IPS-20b (cell line): ENCODE data around the gene SNN.

ENCODE experiments used
- H3K27ac ChIP-seq: one replicate; pipeline ENCODE4 v1.5.1; 2013; ENCODE audit warnings: low read length
- H3K27me3 ChIP-seq: 2 replicates; pipeline ENCODE4 v1.6.1; 2013; ENCODE audit warnings: mild to moderate bottlenecking, low read length, inconsistent platforms; ENCODE audit not compliant: insufficient read depth
- H3K36me3 ChIP-seq: 2 replicates; pipeline ENCODE4 v1.6.1; 2013; ENCODE audit warnings: low read depth, mild to moderate bottlenecking, inconsistent platforms, low read length, moderate library complexity; ENCODE audit not compliant: insufficient read depth
- H3K4me1 ChIP-seq: 2 replicates; pipeline ENCODE4 v1.6.1; 2013; ENCODE audit warnings: mild to moderate bottlenecking, control low read depth, inconsistent platforms, low read length, moderate library complexity; ENCODE audit not compliant: insufficient read depth
- H3K4me3 ChIP-seq: 2 replicates; pipeline ENCODE4 v1.5.1; 2013; ENCODE audit warnings: mild to moderate bottlenecking, low read length, inconsistent platforms
- H3K9ac ChIP-seq: 2 replicates; pipeline ENCODE4 v1.6.1; 2013; ENCODE audit warnings: low read depth, mild to moderate bottlenecking, inconsistent platforms, low read length, moderate library complexity
- H3K9me3 ChIP-seq: 2 replicates; pipeline ENCODE4 v1.6.1; 2013; ENCODE audit warnings: mild to moderate bottlenecking, low read depth, low read length, inconsistent platforms; ENCODE audit not compliant: insufficient read depth

The SNN gene

DNA sequence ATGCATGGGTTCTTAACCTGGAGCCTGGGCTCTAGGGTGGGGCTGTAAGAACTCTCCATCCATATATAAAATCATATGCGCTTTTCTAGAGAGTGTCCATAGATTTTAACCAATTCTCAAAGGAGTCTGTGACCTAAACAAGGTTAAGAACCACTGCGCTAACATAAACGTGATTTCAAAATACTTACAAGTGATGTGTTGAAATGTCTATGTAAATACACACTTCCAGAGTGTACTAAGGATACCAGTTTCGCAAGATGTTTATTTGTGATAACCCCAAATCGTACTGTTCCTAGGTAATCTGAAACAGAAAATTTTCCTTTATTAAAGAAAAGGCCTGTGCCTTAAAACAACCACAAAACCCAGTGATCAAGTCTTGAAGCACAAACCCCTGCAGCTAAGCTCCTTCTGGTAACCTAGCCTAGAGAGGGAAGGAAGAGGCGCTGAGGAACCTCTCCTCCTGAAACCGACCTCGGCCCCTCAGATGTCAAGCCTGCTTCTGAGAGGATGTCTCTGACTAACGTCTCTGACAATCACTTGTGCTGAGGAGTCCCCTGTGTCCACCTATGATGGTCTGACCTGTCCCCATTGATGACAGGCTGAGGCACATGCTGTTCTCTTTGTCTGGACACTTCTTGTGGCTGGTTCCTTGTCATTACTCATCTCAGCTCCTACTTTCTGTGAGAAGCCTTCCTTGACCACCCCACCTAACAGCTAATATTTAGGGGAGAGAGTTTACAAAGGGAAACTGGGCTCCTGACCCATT lies 32.2 kb downstream of the SNN start:
- H3K9ac ChIP-seq = no peak overlapping the region
- no peaks in the 10 kb centered on the region for H3K4me1 ChIP-seq
- H3K27me3 ChIP-seq = no peaks in the 10 kb centered on the region
- no peak overlapping the region for H3K27ac ChIP-seq
- no peaks in the 10 kb centered on the region for H3K9me3 ChIP-seq
- H3K4me3 ChIP-seq = no peak overlapping the region
- peaks cover 28% of the 10 kb centered on the region for H3K36me3 ChIP-seq

DNA sequence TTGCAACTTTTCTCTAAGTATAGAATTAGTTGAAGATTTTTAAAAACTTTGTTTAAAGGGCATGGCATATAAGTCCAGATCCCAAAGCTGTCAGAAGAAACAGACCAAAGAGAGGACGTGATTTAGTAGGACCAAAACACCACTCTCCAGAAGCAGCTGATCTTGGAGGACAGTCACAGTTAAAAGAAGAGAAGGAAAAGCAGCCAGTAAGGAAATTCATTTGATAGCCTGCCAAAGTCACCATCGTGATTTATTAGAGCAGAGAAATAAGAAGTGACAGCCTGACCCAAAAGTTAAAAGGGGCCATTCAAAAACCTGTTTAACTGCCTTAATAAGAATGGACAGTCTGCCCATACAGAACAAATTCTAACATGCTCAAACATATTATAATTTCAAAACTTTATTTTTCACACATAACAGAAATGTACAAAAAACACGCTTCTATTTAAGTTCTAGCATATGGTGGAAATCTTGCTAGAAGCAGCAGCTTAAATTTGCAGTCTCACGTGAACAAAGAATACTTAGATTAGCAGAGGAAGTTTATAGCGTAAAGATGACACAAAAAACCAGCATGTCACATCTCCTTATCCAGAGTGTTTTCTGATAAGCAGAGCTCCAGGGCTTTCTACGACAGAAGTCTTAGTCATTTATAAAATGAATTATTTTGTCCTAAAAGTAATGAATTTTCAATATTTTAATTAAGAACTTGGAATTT lies 37.2 kb downstream of the SNN start:
- H3K27ac ChIP-seq = no peak overlapping the region
- no peaks in the 10 kb centered on the region for H3K4me1 ChIP-seq
- no peaks in the 10 kb centered on the region for H3K9me3 ChIP-seq
- H3K27me3 ChIP-seq = no peaks in the 10 kb centered on the region
- H3K36me3 ChIP-seq = peaks cover 3% of the 10 kb centered on the region
- H3K4me3 ChIP-seq = no peak overlapping the region
- H3K9ac ChIP-seq = no peak overlapping the region

GRCh38 chr16:11706180-11706742 lies 38.0 kb downstream of the SNN start:
- no peaks in the 10 kb centered on the region for H3K4me1 ChIP-seq
- no peak overlapping the region for H3K9ac ChIP-seq
- H3K27ac ChIP-seq = no peak overlapping the region
- H3K36me3 ChIP-seq = peaks cover 3% of the 10 kb centered on the region
- no peaks in the 10 kb centered on the region for H3K9me3 ChIP-seq
- H3K4me3 ChIP-seq = no peak overlapping the region
- H3K27me3 ChIP-seq = no peaks in the 10 kb centered on the region

- Histone ChIP-seq H3K4me3 (no peak overlapping the region), H3K36me3 (peaks cover 3% of the 10 kb centered on the region), H3K9ac (no peak overlapping the region), H3K4me1 (no peaks in the 10 kb centered on the region), H3K9me3 (no peaks in the 10 kb centered on the region), H3K27me3 (no peaks in the 10 kb centered on the region), H3K27ac (no peak overlapping the region)
Observed at GRCh38 chr16:11707679-11708197, 39.5 kb downstream of the SNN start.

DNA sequence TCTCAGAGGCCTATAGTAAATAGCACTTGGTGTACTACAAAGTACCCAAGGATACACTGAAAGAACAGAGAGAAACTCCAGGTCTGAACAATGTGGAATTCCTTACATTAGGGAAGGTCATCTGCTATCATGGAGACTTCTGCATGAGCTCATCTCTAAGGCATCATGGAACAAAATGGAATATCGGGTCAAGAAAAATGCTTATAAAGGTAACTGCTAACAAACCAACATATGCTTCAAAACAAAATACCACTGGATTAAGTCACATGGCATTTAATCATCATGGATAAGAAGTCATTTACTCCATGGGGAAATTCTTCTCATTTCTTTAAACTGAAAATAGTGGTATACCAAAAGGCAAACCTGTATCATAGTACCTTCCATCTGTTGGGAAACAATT lies 40.2 kb downstream of the SNN start:
- no peaks in the 10 kb centered on the region; the same call in none of the 2 replicates for H3K36me3 ChIP-seq

GRCh38 chr16:11711662-11712061 lies 43.4 kb downstream of the SNN start:
- Histone ChIP-seq H3K4me1 (no peaks in the 10 kb centered on the region), H3K36me3 (no peaks in the 10 kb centered on the region; the same call in 1 of the 2 replicates), H3K9ac (no peak overlapping the region), H3K27me3 (no peaks in the 10 kb centered on the region), H3K4me3 (no peak overlapping the region), H3K27ac (no peak overlapping the region), H3K9me3 (no peaks in the 10 kb centered on the region)

More for the DNA sequence above, 40.2 kb downstream of the SNN start:
- H3K27ac ChIP-seq = no peak overlapping the region
- H3K4me3 ChIP-seq = no peak overlapping the region
- no peaks in the 10 kb centered on the region for H3K27me3 ChIP-seq
- H3K4me1 ChIP-seq = no peaks in the 10 kb centered on the region
- H3K9ac ChIP-seq = no peak overlapping the region
- H3K9me3 ChIP-seq = no peaks in the 10 kb centered on the region

- H3K9me3 ChIP-seq = no peaks in the 10 kb centered on the region
Observed at GRCh38 chr16:11712122-11712521, 43.9 kb downstream of the SNN start.

GRCh38 chr16:11715246-11715947 lies 47.1 kb downstream of the SNN start:
- H3K4me3 ChIP-seq = no peak overlapping the region

More at GRCh38 chr16:11712122-11712521, 43.9 kb downstream of the SNN start:
- H3K27me3 ChIP-seq = no peaks in the 10 kb centered on the region
- no peak overlapping the region for H3K9ac ChIP-seq
- H3K4me3 ChIP-seq = no peak overlapping the region
- H3K4me1 ChIP-seq = no peaks in the 10 kb centered on the region
- no peak overlapping the region for H3K27ac ChIP-seq
- no peaks in the 10 kb centered on the region; the same call in 1 of the 2 replicates for H3K36me3 ChIP-seq

DNA sequence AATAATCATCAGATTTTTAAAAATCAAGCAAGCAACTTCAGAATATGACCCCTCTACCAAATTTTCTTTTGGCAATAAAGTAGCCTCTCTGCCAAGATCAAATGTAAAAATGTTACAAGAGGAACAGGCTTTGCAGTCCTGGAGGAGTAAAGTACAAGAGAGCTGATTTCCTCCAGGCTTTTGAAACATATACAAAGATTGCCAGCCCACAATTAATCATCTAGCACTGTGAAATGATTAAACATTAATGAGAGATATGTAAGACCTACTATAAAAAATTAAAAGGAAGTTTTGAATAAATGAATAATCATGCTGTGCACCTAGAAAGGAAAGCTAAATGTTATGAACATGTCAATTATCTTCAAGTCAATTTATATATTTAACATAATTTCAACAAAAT lies 48.1 kb downstream of the SNN start:
- peaks cover 15% of the 10 kb centered on the region for H3K36me3 ChIP-seq
- no peak overlapping the region for H3K4me3 ChIP-seq
- no peak overlapping the region for H3K27ac ChIP-seq
- H3K9me3 ChIP-seq = no peaks in the 10 kb centered on the region
- no peaks in the 10 kb centered on the region for H3K27me3 ChIP-seq
- H3K4me1 ChIP-seq = no peaks in the 10 kb centered on the region
- H3K9ac ChIP-seq = no peak overlapping the region

More at GRCh38 chr16:11715246-11715947, 47.1 kb downstream of the SNN start:
- H3K36me3 ChIP-seq = peaks cover 8% of the 10 kb centered on the region
- H3K27me3 ChIP-seq = no peaks in the 10 kb centered on the region
- no peaks in the 10 kb centered on the region for H3K4me1 ChIP-seq
- no peak overlapping the region for H3K27ac ChIP-seq
- H3K9ac ChIP-seq = no peak overlapping the region
- H3K9me3 ChIP-seq = no peaks in the 10 kb centered on the region

DNA sequence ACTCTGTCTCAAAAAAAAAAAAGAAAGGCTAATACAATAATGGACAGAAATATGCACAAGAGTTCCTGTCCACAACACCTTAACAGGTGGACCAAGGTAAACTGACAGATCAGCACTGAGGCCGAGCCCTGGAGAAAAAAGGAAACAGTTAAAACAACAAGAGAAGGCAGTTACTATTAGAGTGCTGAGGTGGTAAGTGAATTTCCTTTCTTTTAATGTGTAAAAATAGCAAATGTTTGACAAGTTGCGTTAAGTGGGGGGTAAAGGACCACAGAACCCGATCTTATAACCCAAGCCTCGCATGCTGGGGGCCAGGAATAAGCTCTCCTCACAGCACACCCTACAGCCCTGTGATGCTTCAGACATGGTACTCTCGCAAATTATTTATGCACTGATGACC lies 49.6 kb downstream of the SNN start:
- Histone ChIP-seq H3K4me3 (no peak overlapping the region), H3K9me3 (no peaks in the 10 kb centered on the region), H3K9ac (no peak overlapping the region), H3K27me3 (no peaks in the 10 kb centered on the region), H3K4me1 (no peaks in the 10 kb centered on the region), H3K36me3 (peaks cover 20% of the 10 kb centered on the region), H3K27ac (no peak overlapping the region)

GRCh38 chr16:11719171-11719570 lies 50.9 kb downstream of the SNN start:
- H3K4me1 ChIP-seq = no peaks in the 10 kb centered on the region
- no peaks in the 10 kb centered on the region for H3K9me3 ChIP-seq
- no peak overlapping the region for H3K9ac ChIP-seq
- H3K27me3 ChIP-seq = no peaks in the 10 kb centered on the region
- H3K36me3 ChIP-seq = peaks cover 20% of the 10 kb centered on the region
- no peak overlapping the region for H3K4me3 ChIP-seq
- H3K27ac ChIP-seq = no peak overlapping the region
